Glutamatergic neuron (in vitro differentiated cells): Measurements from ENCODE around the gene DOCK1. TPM values are rescaled to one million over a fixed set of nuclear protein-coding genes. Genes with fewer than 3 reads are reported as not detected.
A peak's percentile ranks its signal among the peaks of the same experiment; 100 is the strongest.

Experiments used
- DNase-seq: peaks from one replicate; pipeline ENCODE4 v3.0.0; 2022
- H3K27ac Mint-ChIP-seq: one replicate; pipeline ENCODE4 v1.8.0; 2020; ENCODE audit warnings: mild to moderate bottlenecking, mixed read lengths, inconsistent platforms; ENCODE audit not compliant: unreplicated experiment
- H3K27me3 Mint-ChIP-seq: one replicate; pipeline ENCODE4 v1.8.0; 2020; ENCODE audit warnings: mild to moderate bottlenecking, moderate library complexity, mixed read lengths, inconsistent platforms; ENCODE audit not compliant: unreplicated experiment
- H3K36me3 Mint-ChIP-seq: one replicate; pipeline ENCODE4 v1.8.0; 2020; ENCODE audit warnings: mild to moderate bottlenecking, mixed read lengths, inconsistent platforms; ENCODE audit not compliant: unreplicated experiment
- H3K4me1 Mint-ChIP-seq: one replicate; pipeline ENCODE4 v1.8.0; 2020; ENCODE audit warnings: mild to moderate bottlenecking, low read depth, mixed read lengths, inconsistent platforms; ENCODE audit not compliant: unreplicated experiment
- H3K4me3 Mint-ChIP-seq: one replicate; pipeline ENCODE4 v1.8.0; 2020; ENCODE audit warnings: mild to moderate bottlenecking, mixed read lengths, inconsistent platforms; ENCODE audit not compliant: unreplicated experiment
- H3K9me3 Mint-ChIP-seq: one replicate; pipeline ENCODE4 v1.8.0; 2020; ENCODE audit warnings: mild to moderate bottlenecking, moderate library complexity, mixed read lengths, inconsistent platforms; ENCODE audit not compliant: unreplicated experiment
- total RNA-seq: library from RNA; stranded (reverse); fragmentation: NEBNext Ultra II Directional; extraction: Animal tissue kit (Norgen Biotek cat#: 25700); gene quantifications from one replicate; pipeline ENCODE4 v1.2.1, GENCODE V29; 2021; ENCODE audit not compliant: unreplicated experiment
- TF ChIP-seq, protein P1 (sequence below): fragments of 200-600 bp; sonication (generic); IDR thresholded peaks from one replicate; pipeline ENCODE4 v1.5.0; 2021; ENCODE audit not compliant: partially characterized antibody, unreplicated experiment

Gene DOCK1
- total RNA-seq, 1 donor from 2014 or later = 19.7 TPM

DNA sequence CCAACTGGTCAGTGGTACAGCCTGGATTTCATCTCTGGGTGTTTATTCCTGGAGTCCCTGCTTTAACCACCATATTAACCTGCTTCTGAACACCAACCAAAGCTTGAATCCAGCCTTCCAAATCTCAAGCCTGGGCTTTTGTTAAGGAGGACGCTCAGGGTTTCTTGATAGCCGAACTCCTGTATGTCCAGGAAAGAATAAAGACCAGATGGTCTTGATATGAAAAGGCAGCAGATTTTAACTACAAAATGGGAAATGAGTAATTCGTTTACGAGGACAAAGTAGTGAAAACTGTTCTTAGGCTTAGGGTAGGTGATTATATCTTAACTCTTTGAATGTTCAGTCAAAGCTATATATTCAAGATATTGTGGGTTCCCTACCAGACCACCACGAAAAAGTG is 420.3 kb downstream of the DOCK1 start:
- TF ChIP-seq, protein P1, sequence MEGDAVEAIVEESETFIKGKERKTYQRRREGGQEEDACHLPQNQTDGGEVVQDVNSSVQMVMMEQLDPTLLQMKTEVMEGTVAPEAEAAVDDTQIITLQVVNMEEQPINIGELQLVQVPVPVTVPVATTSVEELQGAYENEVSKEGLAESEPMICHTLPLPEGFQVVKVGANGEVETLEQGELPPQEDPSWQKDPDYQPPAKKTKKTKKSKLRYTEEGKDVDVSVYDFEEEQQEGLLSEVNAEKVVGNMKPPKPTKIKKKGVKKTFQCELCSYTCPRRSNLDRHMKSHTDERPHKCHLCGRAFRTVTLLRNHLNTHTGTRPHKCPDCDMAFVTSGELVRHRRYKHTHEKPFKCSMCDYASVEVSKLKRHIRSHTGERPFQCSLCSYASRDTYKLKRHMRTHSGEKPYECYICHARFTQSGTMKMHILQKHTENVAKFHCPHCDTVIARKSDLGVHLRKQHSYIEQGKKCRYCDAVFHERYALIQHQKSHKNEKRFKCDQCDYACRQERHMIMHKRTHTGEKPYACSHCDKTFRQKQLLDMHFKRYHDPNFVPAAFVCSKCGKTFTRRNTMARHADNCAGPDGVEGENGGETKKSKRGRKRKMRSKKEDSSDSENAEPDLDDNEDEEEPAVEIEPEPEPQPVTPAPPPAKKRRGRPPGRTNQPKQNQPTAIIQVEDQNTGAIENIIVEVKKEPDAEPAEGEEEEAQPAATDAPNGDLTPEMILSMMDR = no peak
- Mint-ChIP-seq H3K27me3 (no peaks in the 10 kb centered on the region), H3K4me1 (peaks cover 12% of the 10 kb centered on the region), H3K27ac (no peak overlapping the region), H3K36me3 (no peaks in the 10 kb centered on the region), H3K9me3 (no peaks in the 10 kb centered on the region), H3K4me3 (no peak overlapping the region)
- DNase-seq = no peak

DNA sequence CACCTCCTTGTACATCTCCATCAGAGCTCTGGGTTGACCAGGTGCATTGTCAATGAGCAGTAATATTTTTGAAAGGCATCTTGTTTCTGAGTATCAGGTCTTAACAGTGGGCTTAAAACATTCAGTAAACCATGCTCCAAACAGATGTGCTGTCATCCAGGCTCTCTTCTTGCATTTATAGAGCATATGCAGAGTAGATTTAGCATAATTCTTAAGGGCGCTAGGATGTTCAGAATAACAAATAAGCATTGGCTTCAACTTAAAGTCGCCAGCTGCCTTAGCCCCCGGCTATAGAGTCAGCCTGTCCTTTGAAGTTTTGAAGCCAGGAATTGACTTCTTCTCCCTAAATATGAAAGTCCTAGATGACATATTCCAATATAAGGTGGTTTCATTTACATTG is 421.7 kb downstream of the DOCK1 start:
- Mint-ChIP-seq H3K4me1 (peaks cover 12% of the 10 kb centered on the region), H3K4me3 (no peak overlapping the region), H3K36me3 (no peaks in the 10 kb centered on the region), H3K27ac (no peak overlapping the region), H3K9me3 (no peaks in the 10 kb centered on the region), H3K27me3 (no peaks in the 10 kb centered on the region)
- TF ChIP-seq, protein P1 = no peak
- DNase-seq = no peak

DNA sequence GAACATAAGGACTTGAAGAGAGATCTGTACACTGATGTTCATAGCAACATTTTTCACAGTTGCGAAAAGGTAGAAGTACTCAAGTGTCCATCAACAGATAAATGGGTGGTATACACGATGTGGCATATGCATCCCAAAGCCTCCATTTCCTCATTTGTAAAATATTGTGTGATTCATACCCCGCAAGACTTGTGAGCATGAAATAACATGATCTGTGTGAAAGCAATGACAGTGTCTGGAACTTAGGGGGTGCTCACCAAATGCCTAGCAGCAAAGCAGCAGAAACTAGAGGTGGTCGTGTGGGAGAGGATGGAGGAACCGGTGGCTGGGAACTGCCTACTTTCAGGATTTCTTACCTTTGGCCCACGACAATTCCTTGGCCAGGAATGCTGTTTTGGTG is 426.5 kb downstream of the DOCK1 start:
- no peaks in the 10 kb centered on the region for H3K27me3 Mint-ChIP-seq
- no peak overlapping the region for H3K27ac Mint-ChIP-seq
- peaks cover 2% of the 10 kb centered on the region for H3K4me1 Mint-ChIP-seq
- H3K9me3 Mint-ChIP-seq = no peaks in the 10 kb centered on the region
- TF ChIP-seq, protein P1 = no peak
- H3K4me3 Mint-ChIP-seq = no peak overlapping the region
- no peak for DNase-seq
- H3K36me3 Mint-ChIP-seq = no peaks in the 10 kb centered on the region

DNA sequence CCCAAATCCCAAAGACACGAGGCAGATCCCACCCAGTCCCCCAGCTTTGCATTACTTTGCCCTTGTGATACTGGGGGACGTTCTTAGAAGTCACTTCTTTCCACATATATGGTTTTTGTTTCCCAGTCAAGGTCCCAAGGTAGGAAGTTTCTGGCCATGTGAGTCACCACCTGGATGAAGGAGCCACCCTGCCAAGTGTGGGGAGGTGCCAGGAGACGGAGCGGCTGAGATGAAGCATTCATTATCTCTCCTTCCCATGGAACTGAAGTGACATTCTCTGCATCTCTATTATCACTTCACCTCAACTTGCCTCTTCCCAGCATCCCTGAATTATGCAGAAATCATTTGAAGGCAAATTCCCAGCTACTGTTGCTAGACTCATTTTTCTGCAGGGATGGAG is 427.4 kb downstream of the DOCK1 start:
- Mint-ChIP-seq H3K36me3 (no peaks in the 10 kb centered on the region), H3K27ac (no peak overlapping the region)

DNA sequence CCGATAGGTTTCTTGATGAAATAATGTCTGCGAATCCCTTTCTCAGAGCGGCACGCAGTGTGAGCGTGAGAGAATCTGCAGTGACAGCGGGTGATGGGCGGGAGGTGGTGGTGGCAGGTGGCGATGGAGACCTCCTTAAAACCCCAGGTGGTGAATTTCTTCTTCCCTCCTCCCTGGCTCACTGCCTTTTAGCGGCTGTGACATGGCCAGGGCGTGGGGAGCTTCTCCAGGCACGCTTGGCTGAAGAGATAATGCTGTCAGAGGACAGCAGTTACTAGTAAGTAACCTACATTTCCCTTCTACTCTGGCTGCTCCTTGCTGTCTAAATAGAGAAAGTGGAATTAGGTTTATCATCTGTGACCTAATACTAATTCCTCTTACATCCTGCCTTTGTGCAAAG is 432.6 kb downstream of the DOCK1 start:
- Mint-ChIP-seq H3K4me3 (peak overlapping the region; percentile 3), H3K36me3 (no peaks in the 10 kb centered on the region), H3K27ac (peak overlapping the region; percentile 15), H3K9me3 (peaks cover 8% of the 10 kb centered on the region), H3K27me3 (peaks cover 2% of the 10 kb centered on the region), H3K4me1 (peaks cover 30% of the 10 kb centered on the region)
- TF ChIP-seq, protein P1 = no peak
- DNase-seq = peak; percentile 67

More for the DNA sequence above, 427.4 kb downstream of the DOCK1 start:
- Mint-ChIP-seq H3K9me3 (no peaks in the 10 kb centered on the region), H3K4me3 (no peak overlapping the region), H3K4me1 (peaks cover 11% of the 10 kb centered on the region), H3K27me3 (no peaks in the 10 kb centered on the region)
- TF ChIP-seq, protein P1 = no peak
- DNase-seq = no peak
